Measurements from ENCODE around the gene PRDM5.

- no peak for TF ChIP-seq CTCF (IDR thresholded peaks at IDR 0.05)
- TF ChIP-seq POLR2A (IDR thresholded peaks at IDR 0.05) = no peak
Measured at GRCh38 chr4:120736312-120736711, 186.2 kb downstream of the PRDM5 start.

All from testis (tissue), 2 donors.